GM15510 (cell line): ENCODE measurements around the gene SLC7A4.

ENCODE experiments used
- POLR2A ChIP-seq: IDR thresholded peaks from 3 replicates; pipeline ENCODE4 v1.6.1; 2011; ENCODE audit warnings: borderline replicate concordance; ENCODE audit not compliant: insufficient read length; ENCODE audit errors: extremely low read depth

The SLC7A4 gene

GRCh38 chr22:21068681-21069276 is 36.4 kb upstream of the SLC7A4 start:
- no peak for TF ChIP-seq POLR2A

- TF ChIP-seq POLR2A, result no peak
Measured at GRCh38 chr22:21067901-21068680, 35.7 kb upstream of the SLC7A4 start.

GRCh38 chr22:21067075-21067900 is 34.9 kb upstream of the SLC7A4 start:
- TF ChIP-seq POLR2A, result no peak

DNA sequence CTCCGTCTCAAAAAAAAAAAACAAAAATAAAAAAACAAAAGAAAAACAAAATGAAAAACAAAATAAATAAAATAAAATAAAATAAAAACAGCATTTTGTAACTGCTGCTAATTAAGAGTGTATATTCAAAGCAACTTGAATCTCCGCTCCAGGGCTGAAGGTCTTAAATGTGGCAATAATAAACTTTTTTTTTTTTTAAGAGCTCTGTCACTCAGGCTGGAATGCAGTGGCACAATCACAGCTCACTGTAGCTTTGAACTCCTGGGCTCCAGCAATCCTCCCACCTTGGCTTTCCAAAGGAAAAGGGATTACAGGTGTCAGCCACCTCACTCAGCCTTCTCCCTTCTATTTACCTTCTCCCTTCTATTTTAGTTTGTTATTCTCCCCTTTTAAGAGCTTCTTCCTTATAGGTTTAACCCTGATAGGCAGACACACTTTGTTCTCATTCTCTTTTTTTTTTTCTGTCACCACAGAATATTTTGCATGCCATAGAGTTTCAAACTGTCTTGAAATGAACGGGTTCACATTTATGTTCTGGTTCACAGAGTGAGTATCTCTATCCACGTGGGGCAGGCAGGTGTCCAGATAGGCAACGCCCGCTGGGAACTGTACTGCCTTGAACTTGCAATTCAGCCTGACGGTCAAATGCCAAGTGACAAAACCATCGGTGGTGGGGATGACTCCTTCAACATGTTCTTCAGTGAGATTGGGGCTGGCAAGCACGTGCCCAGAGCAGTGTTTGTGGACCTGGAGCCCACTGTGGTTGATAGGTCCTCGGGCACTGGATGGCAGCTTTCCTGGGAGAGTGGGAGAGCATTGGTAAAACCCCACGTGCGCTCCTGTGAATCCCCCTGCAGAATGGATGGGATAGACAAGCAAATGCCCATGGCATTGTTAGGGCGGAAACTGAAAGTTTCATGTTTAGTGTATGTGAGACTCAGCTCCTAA is 32.8 kb upstream of the SLC7A4 start:
- no peak for TF ChIP-seq POLR2A

DNA sequence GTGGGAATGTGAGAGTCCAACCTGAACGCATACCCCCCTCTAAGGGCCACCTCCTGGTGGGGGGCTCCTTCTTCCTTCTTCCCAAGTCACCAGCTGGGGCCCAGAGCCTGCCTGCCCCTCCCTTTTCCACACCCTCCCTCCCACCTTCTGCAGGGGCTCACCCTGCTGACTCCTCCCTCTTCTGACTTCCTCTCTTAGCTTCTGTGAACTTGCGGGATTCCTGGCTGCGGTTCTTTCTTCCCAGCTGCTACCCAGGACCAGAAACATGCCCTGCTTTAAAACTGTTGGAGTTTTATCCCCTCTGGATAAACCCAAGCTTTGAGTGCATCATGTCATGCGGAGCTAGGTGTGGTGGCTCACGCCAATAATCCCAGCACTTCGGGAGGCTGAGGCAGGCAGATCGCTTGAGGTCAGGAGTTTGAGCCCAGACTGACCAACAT is 23.5 kb upstream of the SLC7A4 start:
- TF ChIP-seq POLR2A, result no peak

DNA sequence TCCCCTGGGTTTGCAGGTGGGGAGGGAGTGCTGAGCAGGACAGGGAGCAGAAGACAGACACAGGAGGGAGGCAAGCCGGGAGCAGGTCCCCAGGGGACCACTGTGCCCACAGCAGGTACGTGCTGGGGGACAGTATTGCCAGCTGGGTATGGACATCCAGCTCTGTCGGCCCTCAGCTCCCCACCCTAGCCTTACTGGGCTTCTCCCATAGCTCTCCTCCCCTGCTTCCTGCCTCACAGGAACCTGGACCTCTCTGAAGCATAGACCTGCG is 23.1 kb upstream of the SLC7A4 start:
- no peak for TF ChIP-seq POLR2A

- TF ChIP-seq POLR2A, result no peak
Measured at GRCh38 chr22:21054714-21055563, 22.6 kb upstream of the SLC7A4 start.

GRCh38 chr22:21054046-21054713 is 21.8 kb upstream of the SLC7A4 start:
- TF ChIP-seq POLR2A, result no peak

DNA sequence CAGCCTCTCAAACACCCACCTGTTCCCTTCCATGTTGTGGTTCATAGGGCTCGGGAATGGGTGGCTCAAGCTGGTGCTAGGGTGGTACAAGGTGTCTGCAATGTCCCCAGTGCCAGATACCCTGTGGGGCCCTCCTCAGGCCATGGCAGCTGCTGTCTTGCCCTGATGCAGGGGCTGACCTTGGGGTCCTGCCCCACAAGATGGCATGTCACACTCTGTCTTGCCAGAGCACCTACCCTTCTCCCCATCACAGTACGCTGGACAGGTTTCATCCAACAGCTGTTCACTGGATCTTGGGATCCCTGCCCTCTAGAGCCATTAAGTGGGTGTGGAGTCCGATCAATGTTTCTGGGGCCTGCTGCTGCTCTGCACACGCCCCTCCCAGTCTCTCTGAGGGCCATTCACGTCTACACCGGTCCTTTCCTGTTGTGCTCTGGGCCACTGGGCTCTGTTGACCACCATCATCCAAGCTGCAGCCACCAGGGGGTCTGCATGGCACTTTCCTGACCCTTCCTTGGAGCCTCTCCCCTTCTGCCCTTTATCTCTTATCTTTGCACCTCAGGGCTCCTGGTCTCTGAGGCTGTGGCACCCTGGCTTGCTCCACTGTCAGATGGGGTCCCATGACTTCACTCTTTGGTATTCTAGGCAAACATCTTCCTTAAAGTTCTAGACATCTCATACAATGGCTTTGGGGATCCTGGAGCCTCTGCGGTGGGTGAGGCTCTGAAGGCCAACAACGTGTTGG is 20.5 kb upstream of the SLC7A4 start:
- TF ChIP-seq POLR2A, result no peak

DNA sequence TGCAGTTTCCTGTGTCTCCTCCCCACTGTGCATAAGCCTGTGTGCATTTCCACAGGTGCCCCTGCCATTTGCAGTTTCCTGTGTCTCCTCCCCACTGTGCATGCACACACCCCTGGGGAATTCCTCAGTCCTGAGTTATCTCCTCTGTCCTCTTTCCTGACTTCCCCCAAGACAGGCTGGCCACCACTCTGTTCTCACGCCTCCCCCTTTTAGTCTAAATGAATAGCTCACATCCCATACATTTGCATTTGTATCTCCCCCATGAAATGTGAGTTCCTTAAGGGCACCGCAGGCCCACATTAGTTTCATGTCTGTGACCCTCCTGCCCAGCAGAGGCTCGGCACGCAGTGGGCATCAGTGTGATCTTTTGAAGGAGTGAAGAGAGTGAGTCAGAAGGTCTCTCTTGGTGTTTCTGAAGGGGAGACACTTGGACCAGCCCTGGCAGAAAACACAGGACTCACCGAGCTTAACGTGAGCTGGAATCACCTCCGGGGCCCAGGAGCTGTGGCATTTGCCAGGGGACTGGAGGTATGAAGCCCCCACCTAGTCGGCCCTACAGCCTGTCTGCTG is 19.6 kb upstream of the SLC7A4 start:
- no peak for TF ChIP-seq POLR2A

- TF ChIP-seq POLR2A, result no peak
Measured at GRCh38 chr22:21051145-21051830, 18.9 kb upstream of the SLC7A4 start.

- TF ChIP-seq POLR2A, result no peak
Measured at GRCh38 chr22:21047730-21048129, 15.4 kb upstream of the SLC7A4 start.
